ENCODE data around the gene DSG2. TPM values are rescaled to one million over a fixed set of nuclear protein-coding genes. Genes with fewer than 3 reads are reported as not detected.
"Not testable (repeated sequence)": the region's sequence is repeated elsewhere in the genome, so short reads cannot be mapped to it uniquely, and the experiment has no call there.

The DSG2 gene
- total RNA-seq, 1 donor from 2014 or later = 10.8 TPM

DNA sequence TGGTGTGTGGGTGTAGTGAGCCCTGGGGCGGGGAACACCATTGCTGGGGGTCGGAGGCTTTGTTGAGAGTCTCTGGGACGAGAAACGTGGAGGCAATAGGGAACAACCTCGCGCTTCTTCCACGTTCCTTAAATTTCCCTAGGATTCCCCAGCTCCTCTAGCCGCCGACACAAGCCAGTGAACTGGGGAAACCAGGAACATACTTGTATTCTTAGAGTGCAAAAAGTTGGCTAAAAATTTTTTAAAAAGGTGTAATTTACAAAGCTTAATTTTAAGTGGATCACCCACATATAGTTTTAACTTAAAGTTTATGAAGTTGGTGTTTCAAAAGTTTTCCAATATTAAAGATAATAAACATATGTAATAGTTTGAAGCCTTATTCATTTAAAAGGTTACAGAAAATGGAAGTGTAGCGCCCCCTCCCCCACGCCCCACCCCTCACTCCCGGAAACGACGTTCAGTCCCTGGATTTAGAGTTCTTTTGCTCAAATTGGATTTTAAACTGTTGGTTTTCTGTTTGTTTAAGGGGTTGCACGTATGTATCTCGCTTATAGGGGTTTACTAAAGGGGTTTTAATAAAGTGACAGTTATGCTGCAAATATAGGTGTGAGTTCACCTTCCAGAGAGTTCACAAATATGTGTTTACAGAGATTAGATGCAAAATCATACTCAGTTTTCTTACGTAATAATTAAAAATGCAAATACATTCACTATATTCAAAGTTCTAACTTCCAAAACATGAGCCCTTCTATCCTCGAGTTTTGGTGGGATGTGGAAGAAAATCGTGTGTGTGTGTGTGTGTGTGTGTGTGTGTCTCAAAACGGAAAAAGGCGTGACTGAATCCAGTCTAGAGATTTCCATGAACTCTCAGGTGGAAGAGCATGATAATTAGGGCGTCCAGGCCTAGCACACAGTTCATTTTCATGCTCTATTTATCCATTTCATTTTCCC lies 872 bp downstream of the DSG2 start:
- ATAC-seq = no peak
- DNase-seq (ENCODE audit: low spot score) = no peak
- intact Hi-C loops (cut with DNase I) = no loop called here

DNA sequence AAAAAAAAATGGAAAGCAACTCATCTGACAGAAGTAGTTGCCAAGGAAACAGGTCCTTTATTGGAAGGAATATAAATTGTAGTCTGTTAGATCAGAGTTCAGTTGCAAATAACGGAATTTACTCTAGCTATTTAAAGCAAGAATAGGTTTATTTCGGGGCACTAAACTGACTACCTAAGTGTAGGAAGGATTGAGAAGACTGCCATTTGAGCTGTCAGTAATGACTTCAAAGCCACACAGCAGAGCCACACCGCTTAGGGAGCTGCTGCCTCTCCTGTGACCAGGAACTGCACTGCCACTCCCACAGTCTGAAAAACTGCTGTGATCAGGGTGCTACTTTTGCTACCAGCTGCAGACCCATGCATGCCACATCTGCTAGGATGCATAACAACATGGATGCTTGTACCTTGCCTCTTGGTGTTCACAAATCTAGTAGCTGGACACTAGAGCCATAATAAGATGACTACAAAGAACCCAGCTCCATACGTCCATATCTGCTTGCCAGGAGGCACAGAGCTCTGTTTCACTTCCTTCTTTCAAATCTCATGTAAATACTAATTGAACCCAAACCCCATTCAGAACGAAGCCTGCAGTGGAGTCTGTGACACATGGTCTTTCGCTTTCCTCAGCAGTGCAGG lies 2.2 kb downstream of the DSG2 start:
- no peak for ATAC-seq
- intact Hi-C loops (cut with DNase I) = no loop called here

DNA sequence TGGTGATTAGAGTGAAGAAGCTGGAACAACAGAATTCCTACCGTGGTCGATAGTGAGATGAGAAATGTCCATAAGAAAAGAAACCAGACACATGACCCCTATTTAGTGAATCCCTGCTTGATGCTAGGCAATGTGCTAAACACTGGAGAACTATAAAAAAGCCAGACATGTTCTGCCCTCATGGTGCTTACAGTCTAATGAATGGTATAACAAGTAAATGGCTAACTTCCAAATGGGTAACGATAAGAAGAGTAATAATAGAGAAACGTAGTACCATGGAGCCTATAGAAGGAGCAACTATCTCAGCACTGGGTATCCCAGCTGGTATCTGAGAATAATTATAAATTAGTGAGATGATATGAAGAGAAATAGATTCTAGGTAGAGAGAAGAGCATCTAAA lies 5.0 kb downstream of the DSG2 start:
- DNase-seq (ENCODE audit: low spot score) (no peak), ATAC-seq (no peak)
- intact Hi-C loops (cut with DNase I) = no loop called here

More for the DNA sequence above, 2.2 kb downstream of the DSG2 start:
- no peak for DNase-seq (ENCODE audit: low spot score)

DNA sequence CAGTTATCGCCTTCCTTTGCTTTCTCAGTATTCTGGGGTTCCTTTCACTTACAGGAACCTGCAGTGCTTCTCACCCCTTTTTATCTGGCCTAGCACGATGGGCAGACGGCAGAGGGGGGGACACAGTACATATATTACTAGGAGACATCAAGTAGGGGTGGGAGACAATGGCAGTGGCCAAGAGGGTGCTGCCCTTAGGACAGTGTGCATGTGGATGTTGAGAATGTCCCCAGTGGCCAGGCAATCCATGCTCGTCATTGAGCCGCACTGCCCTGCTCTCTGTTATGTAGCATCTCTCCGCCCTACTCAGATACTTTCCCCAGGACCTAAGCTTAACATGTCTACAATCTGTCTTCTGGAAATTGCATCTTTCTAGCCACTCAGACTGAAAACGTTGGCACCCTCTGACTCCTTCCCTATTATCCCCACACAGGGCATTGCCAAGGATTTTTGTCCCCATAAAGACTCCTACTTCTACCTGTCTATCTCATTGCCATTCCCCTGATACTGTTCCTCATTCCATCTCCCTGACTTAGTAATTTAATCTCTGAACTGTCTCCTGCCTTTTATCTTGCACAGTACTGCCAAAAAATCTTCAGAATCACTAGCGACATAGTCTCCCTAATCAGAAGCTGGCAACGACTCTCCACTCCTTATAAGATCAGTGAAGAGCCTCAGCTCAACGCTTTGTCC lies 6.6 kb downstream of the DSG2 start:
- DNase-seq (ENCODE audit: low spot score) (no peak), ATAC-seq (no peak)
- intact Hi-C loops (cut with DNase I) = no loop called here

DNA sequence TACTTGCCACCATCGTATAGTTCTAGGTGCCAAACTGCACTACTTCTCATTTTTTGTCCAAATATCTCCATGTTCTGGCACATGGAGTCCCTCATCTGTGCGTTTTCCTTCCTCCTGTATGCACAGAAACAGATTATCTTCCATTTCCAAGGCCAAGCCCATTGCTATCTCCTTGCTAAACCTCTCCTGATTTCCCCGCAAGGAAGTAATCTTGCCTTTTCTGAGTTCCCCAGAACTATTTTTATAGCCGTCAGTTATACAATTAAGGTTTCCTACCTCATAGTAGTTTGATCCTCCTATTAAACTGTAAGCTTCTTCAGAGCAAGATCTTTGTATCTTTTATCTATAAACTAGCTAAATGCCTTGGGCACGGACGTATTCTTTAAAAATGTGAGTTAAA lies 7.2 kb downstream of the DSG2 start:
- ATAC-seq (no peak), DNase-seq (ENCODE audit: low spot score) (no peak)
- intact Hi-C loops (cut with DNase I) = no loop called here

DNA sequence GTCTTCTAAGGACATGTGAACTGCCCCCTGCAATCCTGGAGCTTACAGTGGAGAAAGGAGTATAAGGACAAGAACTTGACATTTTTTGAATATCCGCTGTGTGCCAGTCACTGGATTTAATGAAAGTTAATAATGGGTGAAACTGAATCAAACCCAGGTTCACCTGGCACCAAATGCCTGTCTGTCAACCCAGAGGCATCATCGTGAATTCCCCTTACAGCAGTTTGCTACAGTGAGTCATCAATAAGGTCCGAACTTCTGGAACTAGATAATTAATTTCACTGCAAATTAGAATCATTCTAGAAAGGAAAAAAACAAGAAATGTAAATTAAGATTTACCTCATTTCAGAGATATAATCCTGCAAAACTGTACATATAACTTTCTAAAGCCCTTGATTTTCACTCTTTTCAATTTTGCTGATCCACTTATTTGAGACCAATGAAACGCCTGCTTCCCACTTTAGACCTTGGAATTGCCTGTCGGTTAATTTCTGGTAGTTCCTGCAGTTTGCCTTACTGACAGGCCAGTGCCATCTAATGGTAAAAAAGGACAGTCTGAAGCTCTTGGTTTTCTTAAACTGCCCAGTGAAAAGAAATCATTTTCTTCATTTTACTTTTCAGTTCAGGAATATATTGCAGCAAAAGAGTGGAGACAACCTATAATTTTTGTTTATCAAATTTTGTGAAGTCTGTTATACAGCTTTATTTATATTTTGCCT lies 8.2 kb downstream of the DSG2 start:
- ATAC-seq = no peak
- DNase-seq (ENCODE audit: low spot score) = no peak
- intact Hi-C loops (cut with DNase I) = no loop called here

DNA sequence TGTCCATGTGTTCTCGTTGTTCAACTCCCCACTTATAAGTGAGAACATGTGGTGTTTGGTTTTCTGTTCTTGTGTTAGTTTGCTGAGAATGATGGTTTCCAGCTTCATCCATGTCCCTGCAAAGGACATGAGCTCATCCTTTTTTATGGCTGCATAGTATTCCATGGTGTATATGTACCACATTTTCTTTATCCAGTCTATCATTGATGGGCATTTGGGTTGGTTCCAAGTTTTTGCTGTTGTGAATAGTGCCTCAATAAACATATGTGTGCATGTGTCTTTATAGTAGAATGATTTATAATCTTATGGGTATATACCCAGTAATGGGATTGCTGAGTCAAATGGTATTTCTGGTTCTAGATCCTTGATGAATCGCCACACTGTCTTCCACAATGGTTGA lies 9.1 kb downstream of the DSG2 start:
- intact Hi-C loops (cut with DNase I); ATAC-seq; DNase-seq (ENCODE audit: low spot score): not testable (repeated sequence)

DNA sequence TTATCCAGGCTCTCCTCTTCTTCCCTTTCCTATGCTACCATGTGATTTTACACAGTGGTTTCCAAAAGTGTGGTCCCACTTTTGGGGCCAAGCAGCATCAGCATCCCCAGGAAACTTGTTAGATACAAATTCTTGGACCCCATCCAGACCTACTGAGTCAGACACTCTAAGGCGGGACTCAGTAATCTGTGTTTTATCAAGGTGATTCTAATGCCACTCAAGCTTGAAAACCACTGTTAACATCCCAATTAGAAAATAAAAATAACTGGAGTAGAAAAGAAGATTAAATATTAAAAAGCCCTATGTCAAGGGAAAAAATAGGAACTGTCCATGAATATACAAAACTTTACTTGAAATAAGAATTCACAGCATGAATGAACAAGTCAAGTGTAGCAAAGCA lies 10.8 kb downstream of the DSG2 start:
- DNase-seq (ENCODE audit: low spot score) = no peak
- intact Hi-C loops (cut with DNase I) = no loop called here
- no peak for ATAC-seq

DNA sequence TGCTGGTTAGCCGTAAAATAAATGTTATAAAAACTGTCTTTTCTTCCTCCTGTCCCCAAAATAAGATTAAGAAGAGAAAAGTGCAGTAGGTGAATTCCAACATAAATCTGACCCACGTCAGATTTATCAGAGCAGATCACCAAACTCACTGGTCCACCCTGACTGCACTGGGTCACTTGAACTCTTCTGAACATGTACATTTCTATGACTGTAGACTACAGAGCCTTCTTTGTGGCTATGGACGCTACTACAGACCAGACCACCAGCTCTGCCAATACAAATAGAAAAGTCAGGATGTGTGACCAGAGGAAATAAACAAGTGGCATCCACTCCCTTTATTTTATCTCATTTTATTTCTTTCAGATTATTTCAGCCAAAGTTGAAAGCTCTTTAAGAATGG lies 11.6 kb downstream of the DSG2 start:
- DNase-seq (ENCODE audit: low spot score) (no peak), ATAC-seq (no peak)
- intact Hi-C loops (cut with DNase I) = no loop called here

DNA sequence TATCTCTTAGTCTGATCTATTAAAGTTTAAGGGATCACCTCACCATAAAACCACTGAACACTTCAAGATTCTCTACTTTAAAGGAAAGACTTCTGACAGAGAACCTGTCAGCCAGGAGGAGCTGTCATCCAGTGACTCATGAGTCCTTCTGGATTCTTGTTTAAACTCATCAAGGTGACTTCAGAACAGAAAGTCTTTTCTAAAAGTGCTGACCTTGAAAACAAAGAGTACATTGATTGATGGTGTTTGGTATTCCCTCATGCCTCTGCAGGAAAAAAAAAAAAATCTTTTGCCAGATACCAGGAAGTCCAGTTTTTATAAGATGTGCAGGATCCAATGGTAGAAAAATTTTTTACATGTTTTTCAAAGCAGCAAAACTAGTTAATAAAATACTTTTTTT lies 12.3 kb downstream of the DSG2 start:
- DNase-seq (ENCODE audit: low spot score) = no peak
- intact Hi-C loops (cut with DNase I) = no loop called here
- ATAC-seq = no peak

DNA sequence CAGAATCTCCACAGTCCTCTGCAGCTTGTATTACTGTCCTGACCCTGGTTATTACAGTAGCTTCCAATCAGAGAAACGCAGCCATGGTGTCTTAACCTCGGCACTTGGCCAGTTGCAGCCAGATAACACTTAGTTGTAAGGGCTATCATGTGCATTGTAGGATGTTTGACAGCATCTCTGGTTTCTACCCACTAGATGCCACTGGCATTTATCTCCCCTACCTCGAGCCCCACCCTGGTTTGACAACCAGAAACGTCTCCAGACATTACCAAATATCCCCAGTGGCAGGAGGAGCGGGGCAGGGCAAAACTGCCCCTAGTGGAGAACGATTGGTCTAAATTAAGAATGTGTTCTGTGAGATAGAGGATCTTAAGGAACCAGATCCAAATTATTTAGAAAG lies 13.1 kb downstream of the DSG2 start:
- DNase-seq (ENCODE audit: low spot score) = no peak
- intact Hi-C loops (cut with DNase I) = no loop called here
- ATAC-seq = no peak

DNA sequence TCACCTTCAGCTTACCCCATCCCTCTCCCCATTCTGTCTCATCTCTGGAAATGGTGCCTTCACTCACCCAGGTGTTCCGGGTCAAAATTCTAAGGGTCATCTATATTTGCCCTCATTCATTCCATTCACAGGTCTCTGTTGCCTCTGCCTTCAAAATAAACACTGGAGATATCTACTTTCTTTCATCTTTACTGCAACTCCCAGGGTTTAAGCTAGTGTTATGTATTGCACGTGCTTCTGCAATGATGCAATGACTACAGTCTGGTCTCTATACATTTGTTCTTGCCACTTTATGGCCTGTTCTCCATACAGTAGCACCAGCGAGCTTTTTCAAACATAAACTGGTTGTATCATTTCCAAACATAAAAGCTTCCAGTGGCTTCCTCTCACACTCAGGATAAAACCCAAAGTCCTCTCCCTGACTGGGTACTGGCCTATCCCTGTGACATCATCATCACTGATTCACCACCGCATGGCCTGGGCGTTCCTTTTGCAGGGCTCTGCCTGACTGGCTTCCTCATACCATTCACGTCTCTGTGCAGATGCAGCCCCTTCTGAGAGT lies 14.3 kb downstream of the DSG2 start:
- intact Hi-C loops (cut with DNase I) = no loop called here
- no peak for DNase-seq (ENCODE audit: low spot score)
- ATAC-seq = no peak

DNA sequence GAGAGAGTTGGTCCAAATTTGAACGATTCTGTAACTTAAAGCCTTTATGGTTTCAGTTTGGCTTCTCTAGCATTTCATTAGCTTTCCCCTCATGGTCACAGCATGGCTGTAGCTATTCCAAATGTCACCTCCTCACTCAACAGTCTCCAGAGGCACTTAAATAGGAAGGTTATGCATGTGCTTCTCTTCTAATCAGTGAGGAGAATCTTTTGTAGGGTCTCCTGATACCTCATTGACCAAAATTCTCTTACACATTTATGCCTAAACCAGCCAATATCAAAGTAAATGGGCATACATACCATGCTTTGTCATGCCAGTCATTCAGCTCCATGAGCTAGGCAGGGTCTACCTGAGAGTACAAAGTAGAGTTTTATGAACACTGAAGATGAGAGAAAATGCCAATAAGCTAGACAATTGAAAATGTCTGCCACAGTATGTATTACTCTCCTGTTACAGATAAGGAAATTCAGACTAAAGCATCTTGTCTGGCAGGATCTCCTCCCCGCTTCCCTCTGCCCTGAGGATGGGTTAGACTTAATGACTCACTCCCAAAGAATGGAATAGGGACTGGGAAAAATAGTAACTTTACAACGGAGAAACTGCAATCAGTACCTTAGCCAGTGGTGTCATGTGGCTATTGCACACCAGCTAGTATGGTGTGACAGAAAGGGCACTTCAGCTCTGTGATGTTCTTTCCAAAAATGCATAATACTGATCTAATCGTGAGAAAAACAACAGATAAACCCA lies 15.4 kb downstream of the DSG2 start:
- ATAC-seq (no peak), DNase-seq (ENCODE audit: low spot score) (no peak)
- intact Hi-C loops (cut with DNase I) = no loop called here

DNA sequence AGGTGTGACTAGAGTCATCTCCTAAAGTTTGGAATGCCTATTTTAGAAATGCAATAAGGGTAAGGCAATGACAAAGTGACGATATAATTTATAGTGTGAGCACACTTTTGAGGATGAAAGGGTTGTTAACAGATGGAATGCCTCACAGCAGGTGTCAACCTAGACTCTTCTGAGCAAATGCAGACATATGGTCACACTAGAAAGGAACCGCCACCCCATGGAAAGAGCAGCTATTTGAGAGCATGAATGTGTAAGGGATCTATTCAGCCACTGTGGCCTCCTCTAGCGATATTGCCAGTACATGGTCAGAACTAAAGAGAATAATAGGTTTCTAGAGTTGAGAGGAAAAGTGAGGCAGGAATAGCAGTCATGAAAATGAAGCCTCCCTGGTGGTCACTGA lies 18.5 kb downstream of the DSG2 start:
- intact Hi-C loops (cut with DNase I) = no loop called here
- no peak for DNase-seq (ENCODE audit: low spot score)
- ATAC-seq = no peak

DNA sequence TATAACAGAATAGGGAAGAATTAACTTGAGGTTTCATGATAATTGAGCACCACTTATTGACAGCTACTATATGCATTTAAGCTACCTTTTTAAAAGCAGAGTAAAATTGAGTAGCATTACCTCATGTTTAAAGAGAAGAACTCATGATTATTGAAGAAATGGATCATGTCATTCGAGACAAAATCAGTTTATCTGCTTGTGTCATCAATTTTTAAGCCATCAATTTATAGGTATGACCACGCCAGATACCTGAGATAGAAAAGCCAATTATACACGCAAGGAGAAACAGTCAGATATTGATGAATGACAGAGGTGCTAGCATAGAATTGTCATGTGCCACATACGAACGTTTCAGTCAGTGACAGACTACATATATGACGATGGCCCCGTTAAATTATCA lies 28.4 kb downstream of the DSG2 start:
- intact Hi-C loops (cut with DNase I) = no loop called here
- no peak for DNase-seq (ENCODE audit: low spot score)
- no peak for ATAC-seq

DNA sequence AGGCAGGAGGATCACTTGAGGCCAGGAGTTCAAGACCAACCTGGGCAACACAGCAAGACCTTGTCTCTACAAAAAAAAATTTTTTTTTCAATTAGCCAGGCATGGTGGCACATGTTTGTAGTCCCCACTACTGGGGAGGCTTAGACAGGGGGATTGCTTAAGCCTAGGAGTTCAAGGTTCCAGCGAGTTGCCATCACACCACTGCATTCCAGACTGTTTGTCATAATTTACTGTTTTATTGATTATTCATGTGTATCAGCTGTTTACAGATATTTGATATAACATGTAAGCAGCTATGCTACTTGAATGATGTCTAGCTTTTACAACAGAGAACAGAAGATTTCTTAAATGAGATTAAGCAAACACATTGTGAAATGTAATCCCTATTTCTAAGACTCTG lies 35.3 kb downstream of the DSG2 start:
- intact Hi-C loops (cut with DNase I) = no loop called here
- DNase-seq (ENCODE audit: low spot score) = no peak
- no peak for ATAC-seq

DNA sequence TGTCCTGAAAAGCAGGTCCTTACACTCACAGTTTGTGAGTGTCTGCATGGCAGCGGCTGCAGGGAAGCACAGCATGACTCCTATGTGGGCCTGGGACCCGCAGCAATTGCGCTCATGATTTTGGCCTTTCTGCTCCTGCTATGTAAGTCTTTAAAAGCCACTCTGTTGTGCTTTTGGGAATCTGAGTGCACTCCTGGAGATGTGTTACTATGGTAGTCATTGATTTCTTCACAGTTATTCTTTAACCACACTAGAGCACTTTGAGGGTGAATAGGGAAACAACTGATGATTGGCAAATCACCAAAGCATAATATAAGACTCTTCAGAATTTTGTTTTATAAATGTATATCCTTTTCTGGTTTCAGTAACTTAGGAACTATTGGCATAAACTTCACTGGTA lies 40.9 kb downstream of the DSG2 start:
- intact Hi-C loops (cut with DNase I) = no loop called here
- no peak for ATAC-seq
- DNase-seq (ENCODE audit: low spot score) = no peak

DNA sequence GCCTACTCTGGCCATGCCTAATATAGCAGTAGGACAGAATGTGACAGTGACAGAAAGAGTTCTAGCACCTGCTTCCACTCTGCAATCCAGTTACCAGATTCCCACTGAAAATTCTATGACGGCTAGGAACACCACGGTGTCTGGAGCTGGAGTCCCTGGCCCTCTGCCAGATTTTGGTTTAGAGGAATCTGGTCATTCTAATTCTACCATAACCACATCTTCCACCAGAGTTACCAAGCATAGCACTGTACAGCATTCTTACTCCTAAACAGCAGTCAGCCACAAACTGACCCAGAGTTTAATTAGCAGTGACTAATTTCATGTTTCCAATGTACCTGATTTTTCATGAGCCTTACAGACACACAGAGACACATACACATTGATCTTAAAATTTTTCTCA lies 48.5 kb downstream of the DSG2 start:
- intact Hi-C loops (cut with DNase I) = no loop called here
- no peak for ATAC-seq
- DNase-seq (ENCODE audit: low spot score) = no peak

Data from sciatic nerve (tissue), 2 donors.